Central memory CD4-positive, alpha-beta T cell (primary cell): Measurements from ENCODE around the gene SUPT20H.

Source experiments
- DNase-seq: peaks from one replicate; pipeline ENCODE4 v3.0.0; 2022
- total RNA-seq, 3 experiments: gene quantifications; one replicate each; lab custom pipeline; 2026; lab: John Stamatoyannopoulos, UW

Gene SUPT20H
- 59.7 to 103 (median 102) reads per million in 3 experiments for total RNA-seq

GRCh38 chr13:37058910-37059847 is at the start of gene SUPT20H:
Gene SUPT20H (minus strand): TSS chr13:37059688. CDS start chr13:37051490, 8,198 bp downstream.
- DNase-seq, result peak; percentile 88

- DNase-seq, result no peak
Observed at GRCh38 chr13:37109051-37109678, 49.7 kb upstream of the SUPT20H start.

- DNase-seq, result no peak
Observed at GRCh38 chr13:37107868-37108267, 48.4 kb upstream of the SUPT20H start.

- no peak for DNase-seq
Observed at GRCh38 chr13:37107456-37107855, 48.0 kb upstream of the SUPT20H start.

- no peak for DNase-seq
Observed at GRCh38 chr13:37106642-37107041, 47.2 kb upstream of the SUPT20H start.

- DNase-seq, result no peak
Observed at GRCh38 chr13:37105251-37105714, 45.8 kb upstream of the SUPT20H start, which contains the start of gene CSNK1A1L. Gene CSNK1A1L (minus strand): TSS chr13:37105664. CDS start chr13:37105256, 408 bp downstream.

- DNase-seq, result no peak
Observed at GRCh38 chr13:37102896-37103295, 43.4 kb upstream of the SUPT20H start.

- no peak for DNase-seq
Observed at GRCh38 chr13:37101201-37101600, 41.7 kb upstream of the SUPT20H start.

GRCh38 chr13:37100731-37101130 is 41.2 kb upstream of the SUPT20H start:
- no peak for DNase-seq

GRCh38 chr13:37097076-37097475 is 37.6 kb upstream of the SUPT20H start:
- DNase-seq, result no peak

- DNase-seq, result no peak
Observed at GRCh38 chr13:37094840-37095239, 35.4 kb upstream of the SUPT20H start.

GRCh38 chr13:37094099-37094498 is 34.6 kb upstream of the SUPT20H start:
- DNase-seq, result no peak

GRCh38 chr13:37091835-37092234 is 32.3 kb upstream of the SUPT20H start:
- DNase-seq, result no peak

- DNase-seq, result no peak
Observed at GRCh38 chr13:37090912-37091311, 31.4 kb upstream of the SUPT20H start.

- no peak for DNase-seq
Observed at GRCh38 chr13:37089495-37089894, 30.0 kb upstream of the SUPT20H start.

- DNase-seq, result no peak
Observed at GRCh38 chr13:37087486-37087885, 28.0 kb upstream of the SUPT20H start.

GRCh38 chr13:37085606-37086005 is 26.1 kb upstream of the SUPT20H start:
- DNase-seq, result no peak

GRCh38 chr13:37076818-37077217 is 17.3 kb upstream of the SUPT20H start:
- no peak for DNase-seq

- no peak for DNase-seq
Observed at GRCh38 chr13:37075164-37075563, 15.7 kb upstream of the SUPT20H start.

- no peak for DNase-seq
Observed at GRCh38 chr13:37074703-37075102, 15.2 kb upstream of the SUPT20H start.

GRCh38 chr13:37072024-37072423 is 12.5 kb upstream of the SUPT20H start:
- DNase-seq, result no peak

- DNase-seq, result no peak
Observed at GRCh38 chr13:37070956-37071355, 11.5 kb upstream of the SUPT20H start.

- DNase-seq, result no peak
Observed at GRCh38 chr13:37070145-37070695, 10.7 kb upstream of the SUPT20H start.
